HepG2 (cell line): ENCODE data around the gene PRIMPOL. TPM values are rescaled to one million over a fixed set of nuclear protein-coding genes. Genes with fewer than 3 reads are reported as not detected.

Experiments
- polyA plus RNA-seq, 8 experiments: library from polyadenylated mRNA; depleted of rRNA in 3 of 8; stranded (reverse) in 7 of 8; unstranded in 1 of 8; fragments of >200 nt; fragmentation: Illumina TruSeq in 4 of 8; extraction: Trizol in 4 of 8; gene quantifications; 2 replicates each; pipeline versions ENCODE4 v1.2.1 to v1.2.3, GENCODE V29; 2011 to 2016; ENCODE audit warnings: low read depth in 4 of 8, missing spikeins in 1 of 8, mixed read lengths in 1 of 8; ENCODE audit not compliant: insufficient read depth in 1 of 8
- total RNA-seq, 5 experiments: library from RNA; depleted of rRNA; stranded (reverse); fragments of >200 nt; fragmentation: Illumina TruSeq; extraction: Trizol; gene quantifications; 2 replicates each; pipeline ENCODE4 v1.2.3, GENCODE V29; 2016; ENCODE audit warnings: low read depth in 1 of 5
- TF ChIP-seq, protein P1 (sequence below): sonication (generic); formaldehyde crosslinking; IDR thresholded peaks from 2 replicates; pipeline ENCODE4 v1.9.0; 2021; ENCODE audit warnings: missing genetic modification reagents, borderline replicate concordance
- TF ChIP-seq, protein P2 (sequence below): IDR thresholded peaks from 2 replicates; pipeline ENCODE4 v1.6.1; 2012; ENCODE audit warnings: low read length, improper control_type of control experiment
- TF ChIP-seq, protein P3 (sequence below): sonication (generic); formaldehyde crosslinking; IDR thresholded peaks from 2 replicates; pipeline ENCODE4 v1.5.0; 2020; ENCODE audit warnings: missing genetic modification reagents
- TF ChIP-seq, protein P4 (sequence below): sonication (generic); formaldehyde crosslinking; IDR thresholded peaks from 2 replicates; pipeline ENCODE4 v1.5.0; 2020; ENCODE audit warnings: mild to moderate bottlenecking, low read depth, missing genetic modification reagents, borderline replicate concordance

PRIMPOL gene
- total and polyA plus RNA-seq, 2 of the 13 experiments (the other 11 are each of a cell fraction or from before 2014, with no cell fraction given): 7.3 to 11.0 TPM

DNA sequence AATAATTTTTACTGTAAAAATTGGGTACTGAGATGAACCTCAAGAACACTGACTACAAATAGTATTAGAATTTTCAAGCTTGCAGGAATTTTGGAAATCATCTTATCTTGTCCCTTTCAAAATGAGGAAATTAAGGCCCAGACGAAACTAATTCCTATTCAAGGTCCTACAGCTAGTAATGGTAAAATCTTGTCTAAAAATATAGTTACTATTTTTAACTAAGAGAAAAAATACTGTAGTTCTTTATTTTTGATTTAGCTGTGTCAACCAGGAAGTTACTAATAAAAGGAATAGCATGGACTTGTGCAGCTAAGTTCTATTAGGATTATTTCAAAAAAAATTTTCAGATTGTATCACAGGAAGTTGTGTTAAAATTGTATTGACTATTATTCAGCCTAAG lies 12.7 kb downstream of the PRIMPOL start (continued):
- TF ChIP-seq, protein P1, sequence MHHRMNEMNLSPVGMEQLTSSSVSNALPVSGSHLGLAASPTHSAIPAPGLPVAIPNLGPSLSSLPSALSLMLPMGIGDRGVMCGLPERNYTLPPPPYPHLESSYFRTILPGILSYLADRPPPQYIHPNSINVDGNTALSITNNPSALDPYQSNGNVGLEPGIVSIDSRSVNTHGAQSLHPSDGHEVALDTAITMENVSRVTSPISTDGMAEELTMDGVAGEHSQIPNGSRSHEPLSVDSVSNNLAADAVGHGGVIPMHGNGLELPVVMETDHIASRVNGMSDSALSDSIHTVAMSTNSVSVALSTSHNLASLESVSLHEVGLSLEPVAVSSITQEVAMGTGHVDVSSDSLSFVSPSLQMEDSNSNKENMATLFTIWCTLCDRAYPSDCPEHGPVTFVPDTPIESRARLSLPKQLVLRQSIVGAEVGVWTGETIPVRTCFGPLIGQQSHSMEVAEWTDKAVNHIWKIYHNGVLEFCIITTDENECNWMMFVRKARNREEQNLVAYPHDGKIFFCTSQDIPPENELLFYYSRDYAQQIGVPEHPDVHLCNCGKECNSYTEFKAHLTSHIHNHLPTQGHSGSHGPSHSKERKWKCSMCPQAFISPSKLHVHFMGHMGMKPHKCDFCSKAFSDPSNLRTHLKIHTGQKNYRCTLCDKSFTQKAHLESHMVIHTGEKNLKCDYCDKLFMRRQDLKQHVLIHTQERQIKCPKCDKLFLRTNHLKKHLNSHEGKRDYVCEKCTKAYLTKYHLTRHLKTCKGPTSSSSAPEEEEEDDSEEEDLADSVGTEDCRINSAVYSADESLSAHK (CRISPR knock-in tag): no peak
- TF ChIP-seq, protein P2, sequence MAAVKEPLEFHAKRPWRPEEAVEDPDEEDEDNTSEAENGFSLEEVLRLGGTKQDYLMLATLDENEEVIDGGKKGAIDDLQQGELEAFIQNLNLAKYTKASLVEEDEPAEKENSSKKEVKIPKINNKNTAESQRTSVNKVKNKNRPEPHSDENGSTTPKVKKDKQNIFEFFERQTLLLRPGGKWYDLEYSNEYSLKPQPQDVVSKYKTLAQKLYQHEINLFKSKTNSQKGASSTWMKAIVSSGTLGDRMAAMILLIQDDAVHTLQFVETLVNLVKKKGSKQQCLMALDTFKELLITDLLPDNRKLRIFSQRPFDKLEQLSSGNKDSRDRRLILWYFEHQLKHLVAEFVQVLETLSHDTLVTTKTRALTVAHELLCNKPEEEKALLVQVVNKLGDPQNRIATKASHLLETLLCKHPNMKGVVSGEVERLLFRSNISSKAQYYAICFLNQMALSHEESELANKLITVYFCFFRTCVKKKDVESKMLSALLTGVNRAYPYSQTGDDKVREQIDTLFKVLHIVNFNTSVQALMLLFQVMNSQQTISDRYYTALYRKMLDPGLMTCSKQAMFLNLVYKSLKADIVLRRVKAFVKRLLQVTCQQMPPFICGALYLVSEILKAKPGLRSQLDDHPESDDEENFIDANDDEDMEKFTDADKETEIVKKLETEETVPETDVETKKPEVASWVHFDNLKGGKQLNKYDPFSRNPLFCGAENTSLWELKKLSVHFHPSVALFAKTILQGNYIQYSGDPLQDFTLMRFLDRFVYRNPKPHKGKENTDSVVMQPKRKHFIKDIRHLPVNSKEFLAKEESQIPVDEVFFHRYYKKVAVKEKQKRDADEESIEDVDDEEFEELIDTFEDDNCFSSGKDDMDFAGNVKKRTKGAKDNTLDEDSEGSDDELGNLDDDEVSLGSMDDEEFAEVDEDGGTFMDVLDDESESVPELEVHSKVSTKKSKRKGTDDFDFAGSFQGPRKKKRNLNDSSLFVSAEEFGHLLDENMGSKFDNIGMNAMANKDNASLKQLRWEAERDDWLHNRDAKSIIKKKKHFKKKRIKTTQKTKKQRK: no peak
- TF ChIP-seq, protein P3, sequence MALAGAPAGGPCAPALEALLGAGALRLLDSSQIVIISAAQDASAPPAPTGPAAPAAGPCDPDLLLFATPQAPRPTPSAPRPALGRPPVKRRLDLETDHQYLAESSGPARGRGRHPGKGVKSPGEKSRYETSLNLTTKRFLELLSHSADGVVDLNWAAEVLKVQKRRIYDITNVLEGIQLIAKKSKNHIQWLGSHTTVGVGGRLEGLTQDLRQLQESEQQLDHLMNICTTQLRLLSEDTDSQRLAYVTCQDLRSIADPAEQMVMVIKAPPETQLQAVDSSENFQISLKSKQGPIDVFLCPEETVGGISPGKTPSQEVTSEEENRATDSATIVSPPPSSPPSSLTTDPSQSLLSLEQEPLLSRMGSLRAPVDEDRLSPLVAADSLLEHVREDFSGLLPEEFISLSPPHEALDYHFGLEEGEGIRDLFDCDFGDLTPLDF (CRISPR knock-in tag): no peak
- TF ChIP-seq, protein P4, sequence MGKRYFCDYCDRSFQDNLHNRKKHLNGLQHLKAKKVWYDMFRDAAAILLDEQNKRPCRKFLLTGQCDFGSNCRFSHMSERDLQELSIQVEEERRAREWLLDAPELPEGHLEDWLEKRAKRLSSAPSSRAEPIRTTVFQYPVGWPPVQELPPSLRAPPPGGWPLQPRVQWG (CRISPR knock-in tag): no peak
